Caco-2 (cell line): ENCODE measurements around the gene NSUN6. TPM values are rescaled to one million over a fixed set of nuclear protein-coding genes. Genes with fewer than 3 reads are reported as not detected.

Experiments
- BruUV-seq: library from RNA; stranded (reverse); fragments of 400-500 nt; replicated peaks from 2 replicates; lab custom pipeline; 2021; lab: Mats Ljungman, UMichigan
- CTCF ChIA-PET: fragments of 300-600 bp; sonication (Branson Sonifier 250); formaldehyde crosslinking; loops from one replicate; lab custom pipeline; 2022; ENCODE audit warnings: antibody characterized with exemption; lab: Charles Lee
- POLR2A ChIA-PET: fragments of 300-600 bp; sonication (Branson Sonifier 250); formaldehyde crosslinking; loops from one replicate; lab custom pipeline; 2022; ENCODE audit warnings: antibody characterized with exemption; lab: Charles Lee
- DNase-seq, 2 experiments: peaks; one replicate each; pipeline versions ENCODE4 v3.0.0 to v3.0.0-alpha.2; 2020 to 2022
- H3K27me3 ChIP-seq: replicated peaks from 2 replicates; pipeline ENCODE4 v1.6.0; 2011; ENCODE audit warnings: low read length; ENCODE audit not compliant: control insufficient read depth, insufficient read depth
- H3K36me3 ChIP-seq: 2 replicates; pipeline ENCODE4 v1.5.1; 2011; ENCODE audit warnings: low read length; ENCODE audit not compliant: control insufficient read depth, insufficient read depth
- H3K4me1 ChIP-seq: fragments of 250-450 bp; sonication (Bioruptor Pico); 2 replicates; pipeline ENCODE4 v1.5.1; 2020; ENCODE audit warnings: mild to moderate bottlenecking
- H3K4me3 ChIP-seq: 2 replicates; pipeline ENCODE4 v1.5.1; 2011; ENCODE audit warnings: low read depth, mild to moderate bottlenecking, control low read depth, low read length
- H3K9me3 ChIP-seq: fragments of 250-450 bp; sonication (Bioruptor Pico); 2 replicates; pipeline ENCODE4 v1.5.1; 2020; ENCODE audit warnings: mild to moderate bottlenecking, moderate library complexity
- H3K27ac Mint-ChIP-seq: one replicate; pipeline ENCODE4 v1.8.0; 2022; ENCODE audit warnings: mixed read lengths; ENCODE audit not compliant: unreplicated experiment
- H3K27me3 Mint-ChIP-seq: one replicate; pipeline ENCODE4 v1.8.0; 2022; ENCODE audit warnings: mixed read lengths; ENCODE audit not compliant: insufficient read depth, unreplicated experiment
- H3K36me3 Mint-ChIP-seq: one replicate; pipeline ENCODE4 v1.8.0; 2022; ENCODE audit warnings: mild to moderate bottlenecking, mixed read lengths; ENCODE audit not compliant: insufficient read depth, unreplicated experiment
- H3K4me1 Mint-ChIP-seq: one replicate; pipeline ENCODE4 v1.8.0; 2022; ENCODE audit warnings: low read depth, mixed read lengths; ENCODE audit not compliant: unreplicated experiment
- H3K4me3 Mint-ChIP-seq: one replicate; pipeline ENCODE4 v1.8.0; 2022; ENCODE audit warnings: mild to moderate bottlenecking, moderate library complexity, mixed read lengths; ENCODE audit not compliant: unreplicated experiment
- H3K9me3 Mint-ChIP-seq: one replicate; pipeline ENCODE4 v1.8.0; 2022; ENCODE audit warnings: mixed read lengths; ENCODE audit not compliant: unreplicated experiment
- CTCF ChIP-seq, 2 experiments: fragments of 200-600 bp in 1 of 2; IDR thresholded peaks; 1 replicate in 1 of 2; 2 replicates in 1 of 2; pipeline versions ENCODE4 v1.5.1 to v1.8.0; 2011 to 2022; ENCODE audit warnings: antibody characterized with exemption in 1 of 2, control low read depth in 1 of 2, inconsistent platforms in 1 of 2, low read depth in 1 of 2, low read length in 1 of 2, mild to moderate bottlenecking in 1 of 2, moderate library complexity in 1 of 2; ENCODE audit not compliant: insufficient read depth in 1 of 2, severe bottlenecking in 1 of 2, unreplicated experiment in 1 of 2
- intact Hi-C: fragments of 100-400 bp; cut with micrococcal nuclease; formaldehyde crosslinking; loops from one replicate; pipeline ENCODE4 v1.10.0; 2022; ENCODE audit not compliant: unreplicated experiment
- total RNA-seq: library from RNA; stranded (reverse); gene quantifications from 2 replicates; pipeline ENCODE4 v1.2.3, GENCODE V29; 2022

The NSUN6 gene
- total RNA-seq, 1 experiment from 2014 or later: 17.3 TPM

- no peaks in the 10 kb centered on the region for H3K27me3 Mint-ChIP-seq
- CTCF ChIA-PET: no interaction called here
- no peaks in the 10 kb centered on the region for H3K9me3 Mint-ChIP-seq
- H3K27ac Mint-ChIP-seq: no peak overlapping the region
- Histone ChIP-seq H3K36me3 (no peaks in the 10 kb centered on the region), H3K9me3 (no peaks in the 10 kb centered on the region), H3K27me3 (no peaks in the 10 kb centered on the region), H3K4me3 (no peak overlapping the region), H3K4me1 (peaks cover 12% of the 10 kb centered on the region)
- no peak for TF ChIP-seq CTCF (IDR thresholded peaks at IDR 0.05; ENCODE audit: insufficient read depth in 1 of 2, low read depth in 1 of 2, low read length in 1 of 2, severe bottlenecking in 1 of 2, unreplicated experiment in 1 of 2)
- intact Hi-C loops: loop anchor here (5.0 to 10.0 kb wide), 4 partner anchors 105 to 1128 kb away; partner anchors contain the start of genes MALRD1 and PLXDC2
- POLR2A ChIA-PET: interaction anchor here (0.6 kb wide), 1 partner anchor 28 kb away, joined by 4 read pairs; the partner anchor contains the start of gene ARL5B
- H3K36me3 Mint-ChIP-seq: peaks cover 39% of the 10 kb centered on the region
- no peak overlapping the region for H3K4me3 Mint-ChIP-seq
- BruUV-seq: no TSS peak
- H3K4me1 Mint-ChIP-seq: peaks cover 24% of the 10 kb centered on the region
- no peak for DNase-seq
Observed at GRCh38 chr10:18687195-18687594, 35.8 kb upstream of the NSUN6 start.

- Histone ChIP-seq H3K27me3 (no peaks in the 10 kb centered on the region), H3K9me3 (no peaks in the 10 kb centered on the region), H3K4me3 (no peak overlapping the region), H3K36me3 (no peaks in the 10 kb centered on the region), H3K4me1 (peaks cover 28% of the 10 kb centered on the region)
- ChIA-PET CTCF (no interaction called here), POLR2A (no interaction called here)
- H3K27me3 Mint-ChIP-seq: no peaks in the 10 kb centered on the region
- peaks cover 34% of the 10 kb centered on the region for H3K4me1 Mint-ChIP-seq
- no TSS peak for BruUV-seq
- no peaks in the 10 kb centered on the region for H3K9me3 Mint-ChIP-seq
- intact Hi-C loops: loop anchor here (5.0 to 10.0 kb wide), 4 partner anchors 107 to 1129 kb away; partner anchors contain the start of genes MALRD1 and PLXDC2
- H3K36me3 Mint-ChIP-seq: peaks cover 49% of the 10 kb centered on the region
- H3K27ac Mint-ChIP-seq: no peak overlapping the region
- no peak for DNase-seq
- no peak for TF ChIP-seq CTCF (IDR thresholded peaks at IDR 0.05; ENCODE audit: insufficient read depth in 1 of 2, low read depth in 1 of 2, low read length in 1 of 2, severe bottlenecking in 1 of 2, unreplicated experiment in 1 of 2)
- no peak overlapping the region for H3K4me3 Mint-ChIP-seq
Observed at GRCh38 chr10:18685555-18685954, 34.2 kb upstream of the NSUN6 start.

GRCh38 chr10:18684953-18685352, 33.6 kb upstream of the NSUN6 start:
- Histone ChIP-seq H3K27me3 (no peaks in the 10 kb centered on the region), H3K4me3 (no peak overlapping the region), H3K4me1 (peaks cover 28% of the 10 kb centered on the region), H3K9me3 (no peaks in the 10 kb centered on the region), H3K36me3 (no peaks in the 10 kb centered on the region)
- Mint-ChIP-seq H3K27me3 (no peaks in the 10 kb centered on the region), H3K36me3 (peaks cover 49% of the 10 kb centered on the region), H3K4me3 (no peak overlapping the region), H3K4me1 (peaks cover 34% of the 10 kb centered on the region), H3K9me3 (no peaks in the 10 kb centered on the region), H3K27ac (no peak overlapping the region)
- intact Hi-C loops: loop anchor here (5.0 to 10.0 kb wide), 4 partner anchors 107 to 1130 kb away; partner anchors contain the start of genes MALRD1 and PLXDC2
- BruUV-seq: no TSS peak
- no peak for TF ChIP-seq CTCF (IDR thresholded peaks at IDR 0.05; ENCODE audit: insufficient read depth in 1 of 2, low read depth in 1 of 2, low read length in 1 of 2, severe bottlenecking in 1 of 2, unreplicated experiment in 1 of 2)
- POLR2A ChIA-PET: interaction anchor here (0.5 kb wide), 1 partner anchor 26 kb away, joined by 5 read pairs; no protein-coding TSS in a partner anchor
- CTCF ChIA-PET: no interaction called here
- no peak for DNase-seq
